ENCODE data around the gene ADAMTSL1.

The ADAMTSL1 gene

DNA sequence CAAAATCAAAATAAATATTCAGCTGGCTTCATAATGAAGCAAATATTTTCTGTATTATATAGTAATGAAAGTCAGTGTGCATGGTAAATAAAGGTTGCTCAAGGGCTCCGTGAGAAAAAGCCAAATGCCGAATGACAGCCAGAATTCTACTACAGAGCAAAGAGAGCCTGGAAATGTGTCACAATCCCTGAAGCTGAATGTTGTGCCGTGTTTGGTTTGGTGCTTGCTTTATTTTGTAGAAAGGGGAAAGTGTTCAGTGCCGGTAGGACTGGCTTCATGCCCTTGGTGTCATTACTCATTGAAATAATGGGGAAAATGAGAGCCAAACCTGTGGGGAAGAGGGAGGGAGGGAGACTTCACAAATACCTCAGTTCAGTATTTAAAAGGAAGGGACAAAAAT lies 26.8 kb upstream of the ADAMTSL1 start:
- no peak for ATAC-seq (replicated peaks; ENCODE audit: extremely low read depth, poor library complexity, severe bottlenecking)
- no peaks in the 10 kb centered on the region for H3K9me3 Mint-ChIP-seq
- no peaks in the 10 kb centered on the region for H3K4me1 Mint-ChIP-seq
- no peaks in the 10 kb centered on the region for H3K36me3 Mint-ChIP-seq (ENCODE audit: insufficient read depth)
- DNase-seq (ENCODE audit: low spot score in 2 of 2), result no peak
- H3K27me3 Mint-ChIP-seq, result no peaks in the 10 kb centered on the region
- H3K27ac Mint-ChIP-seq (ENCODE audit: low read depth), result no peak overlapping the region
- no peak overlapping the region for H3K4me3 Mint-ChIP-seq

DNA sequence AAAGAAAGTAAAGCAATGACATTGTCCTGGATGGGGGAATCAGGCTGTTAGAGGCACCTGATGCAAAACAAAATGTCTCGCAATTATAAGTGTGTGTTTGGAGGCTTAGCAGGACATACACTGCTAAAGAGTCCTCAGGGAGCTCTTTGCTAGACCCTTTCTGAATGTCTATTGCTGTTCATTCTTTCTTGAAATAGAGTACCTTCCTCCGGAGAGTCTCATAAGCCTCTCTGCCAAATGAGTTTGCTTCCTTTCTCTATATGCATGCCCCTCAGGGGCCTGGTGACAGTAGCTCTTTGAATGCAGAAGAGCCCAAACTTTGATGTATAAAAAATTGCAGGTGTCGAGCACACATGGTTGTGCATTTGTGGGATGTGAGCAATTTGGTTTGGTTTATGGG lies 26.4 kb upstream of the ADAMTSL1 start:
- Mint-ChIP-seq H3K4me3 (no peak overlapping the region), H3K27ac (ENCODE audit: low read depth) (no peak overlapping the region), H3K9me3 (no peaks in the 10 kb centered on the region), H3K4me1 (no peaks in the 10 kb centered on the region), H3K27me3 (no peaks in the 10 kb centered on the region), H3K36me3 (ENCODE audit: insufficient read depth) (no peaks in the 10 kb centered on the region)
- DNase-seq (ENCODE audit: low spot score in 2 of 2), result no peak
- ATAC-seq (replicated peaks; ENCODE audit: extremely low read depth, poor library complexity, severe bottlenecking), result no peak

DNA sequence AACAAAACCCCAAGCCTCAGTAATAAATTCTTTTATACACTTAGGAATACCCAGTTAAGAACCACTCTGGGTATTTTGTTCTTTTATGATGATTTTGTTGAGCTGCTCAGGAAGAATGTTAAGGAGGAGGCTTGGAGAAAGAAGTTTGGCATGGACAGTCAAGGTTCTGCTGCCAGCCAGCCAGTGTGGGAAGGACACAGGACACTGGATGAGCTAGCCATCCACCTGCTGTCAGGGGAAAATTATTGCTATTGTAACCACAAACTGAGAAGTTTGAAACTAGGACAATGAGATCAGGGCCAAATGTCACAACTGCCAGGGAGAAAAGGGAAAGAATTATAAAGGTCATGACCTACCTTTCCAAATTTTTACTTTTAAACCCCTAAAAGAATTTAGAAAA lies 25.9 kb upstream of the ADAMTSL1 start:
- Mint-ChIP-seq H3K9me3 (no peaks in the 10 kb centered on the region), H3K36me3 (ENCODE audit: insufficient read depth) (no peaks in the 10 kb centered on the region), H3K27ac (ENCODE audit: low read depth) (no peak overlapping the region), H3K4me3 (no peak overlapping the region), H3K4me1 (no peaks in the 10 kb centered on the region), H3K27me3 (no peaks in the 10 kb centered on the region)
- ATAC-seq (replicated peaks; ENCODE audit: extremely low read depth, poor library complexity, severe bottlenecking), result no peak
- no peak for DNase-seq (ENCODE audit: low spot score in 2 of 2)

DNA sequence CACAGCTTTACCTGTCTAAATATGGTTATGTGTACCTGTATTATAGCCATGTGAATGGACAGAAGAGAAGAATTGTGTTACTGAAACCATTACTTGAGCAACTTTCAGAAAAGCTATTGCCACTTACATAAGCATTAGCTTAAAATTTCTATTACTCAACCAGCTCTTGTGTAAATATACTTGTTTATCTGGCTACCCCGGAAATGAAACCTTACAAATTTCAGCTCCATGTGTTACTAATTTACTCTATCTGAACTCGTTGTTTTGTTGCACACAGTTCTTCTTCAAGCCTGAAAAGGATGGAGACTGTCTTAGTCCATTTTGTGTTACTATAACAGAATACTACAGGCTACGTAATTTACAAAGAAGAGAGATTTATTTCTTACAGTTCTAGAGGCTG lies 22.5 kb upstream of the ADAMTSL1 start:
- H3K9me3 Mint-ChIP-seq, result no peaks in the 10 kb centered on the region
- ATAC-seq (replicated peaks; ENCODE audit: extremely low read depth, poor library complexity, severe bottlenecking), result no peak
- DNase-seq (ENCODE audit: low spot score in 2 of 2), result no peak
- H3K27ac Mint-ChIP-seq (ENCODE audit: low read depth), result no peak overlapping the region
- no peak overlapping the region for H3K4me3 Mint-ChIP-seq
- H3K4me1 Mint-ChIP-seq, result no peaks in the 10 kb centered on the region
- no peaks in the 10 kb centered on the region for H3K36me3 Mint-ChIP-seq (ENCODE audit: insufficient read depth)
- H3K27me3 Mint-ChIP-seq, result no peaks in the 10 kb centered on the region

DNA sequence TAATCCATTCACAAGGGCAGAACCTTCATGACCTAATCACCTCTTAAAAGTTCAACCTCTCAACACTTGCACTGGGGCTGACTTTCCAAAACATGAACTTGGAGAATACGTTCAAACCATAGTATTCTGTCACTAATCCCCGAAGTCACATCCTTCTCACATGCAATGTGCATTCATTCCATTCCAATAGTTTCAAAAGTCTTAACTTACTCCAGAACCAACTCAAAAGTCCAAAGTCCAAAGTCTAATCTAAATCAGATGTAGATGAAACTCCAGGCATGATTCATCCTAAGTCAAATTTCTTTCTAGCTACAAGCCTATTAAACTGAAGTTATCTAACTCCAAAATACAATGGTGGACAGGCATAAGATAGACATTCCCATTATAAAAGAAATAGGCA lies 21.7 kb upstream of the ADAMTSL1 start:
- Mint-ChIP-seq H3K4me1 (no peaks in the 10 kb centered on the region), H3K27ac (ENCODE audit: low read depth) (no peak overlapping the region), H3K4me3 (no peak overlapping the region), H3K27me3 (no peaks in the 10 kb centered on the region), H3K9me3 (no peaks in the 10 kb centered on the region), H3K36me3 (ENCODE audit: insufficient read depth) (no peaks in the 10 kb centered on the region)
- ATAC-seq (replicated peaks; ENCODE audit: extremely low read depth, poor library complexity, severe bottlenecking), result no peak
- DNase-seq (ENCODE audit: low spot score in 2 of 2), result no peak

DNA sequence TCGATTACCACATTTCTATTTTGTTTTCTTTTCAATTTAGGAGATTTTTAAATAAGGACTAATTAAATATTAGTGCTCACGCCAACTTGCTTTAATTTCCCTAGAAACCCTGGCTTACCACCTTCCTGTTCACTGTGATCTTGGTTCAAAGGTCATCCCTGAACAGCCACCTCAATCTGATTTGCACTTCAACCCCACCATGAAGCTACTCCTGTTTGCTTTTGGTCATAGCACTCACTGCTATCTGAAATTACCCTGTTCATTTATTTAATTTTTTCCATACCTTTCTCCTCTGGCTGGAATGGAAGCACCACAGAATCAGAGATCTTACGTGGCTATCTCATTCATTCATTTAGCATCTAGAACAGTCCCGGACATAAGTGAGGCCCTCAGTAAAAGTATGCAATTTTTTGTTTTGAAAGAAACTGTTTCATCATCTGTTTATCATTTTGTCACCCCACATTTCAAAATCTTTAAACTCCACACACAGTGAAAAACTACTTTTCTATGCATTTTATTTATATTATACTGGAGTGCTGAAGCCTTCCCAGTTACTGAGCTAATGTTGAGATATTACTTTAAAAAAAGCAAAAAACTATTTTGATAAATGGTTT lies 17.2 kb upstream of the ADAMTSL1 start:
- no peaks in the 10 kb centered on the region for H3K9me3 Mint-ChIP-seq
- no peak for ATAC-seq (replicated peaks; ENCODE audit: extremely low read depth, poor library complexity, severe bottlenecking)
- no peak overlapping the region for H3K27ac Mint-ChIP-seq (ENCODE audit: low read depth)
- no peaks in the 10 kb centered on the region for H3K4me1 Mint-ChIP-seq
- no peak for DNase-seq (ENCODE audit: low spot score in 2 of 2)
- H3K4me3 Mint-ChIP-seq, result no peak overlapping the region
- no peaks in the 10 kb centered on the region for H3K36me3 Mint-ChIP-seq (ENCODE audit: insufficient read depth)
- H3K27me3 Mint-ChIP-seq, result no peaks in the 10 kb centered on the region

DNA sequence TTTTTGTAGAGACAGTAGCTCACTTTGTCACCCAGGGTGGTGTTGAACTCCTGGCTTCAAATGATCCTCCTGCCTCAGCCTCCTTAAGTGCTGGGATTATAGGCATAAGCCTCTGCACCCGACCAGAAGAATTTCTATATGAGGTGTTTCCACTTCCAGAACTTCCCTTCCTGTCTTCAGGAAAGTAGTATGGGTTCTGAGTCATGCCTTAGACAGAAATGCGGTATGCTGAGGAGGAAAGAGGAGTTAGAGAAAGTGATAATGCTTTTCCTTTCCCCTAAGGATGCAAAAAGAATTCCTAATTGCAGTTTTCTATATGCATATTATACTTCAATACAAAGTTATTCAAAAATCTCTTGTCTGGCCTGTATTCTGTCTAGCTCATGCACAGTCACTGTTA lies 16.4 kb upstream of the ADAMTSL1 start:
- H3K4me1 Mint-ChIP-seq, result no peaks in the 10 kb centered on the region
- no peaks in the 10 kb centered on the region for H3K27me3 Mint-ChIP-seq
- H3K9me3 Mint-ChIP-seq, result no peaks in the 10 kb centered on the region
- no peak overlapping the region for H3K4me3 Mint-ChIP-seq
- H3K27ac Mint-ChIP-seq (ENCODE audit: low read depth), result no peak overlapping the region
- DNase-seq (ENCODE audit: low spot score in 2 of 2), result no peak
- H3K36me3 Mint-ChIP-seq (ENCODE audit: insufficient read depth), result no peaks in the 10 kb centered on the region
- no peak for ATAC-seq (replicated peaks; ENCODE audit: extremely low read depth, poor library complexity, severe bottlenecking)

DNA sequence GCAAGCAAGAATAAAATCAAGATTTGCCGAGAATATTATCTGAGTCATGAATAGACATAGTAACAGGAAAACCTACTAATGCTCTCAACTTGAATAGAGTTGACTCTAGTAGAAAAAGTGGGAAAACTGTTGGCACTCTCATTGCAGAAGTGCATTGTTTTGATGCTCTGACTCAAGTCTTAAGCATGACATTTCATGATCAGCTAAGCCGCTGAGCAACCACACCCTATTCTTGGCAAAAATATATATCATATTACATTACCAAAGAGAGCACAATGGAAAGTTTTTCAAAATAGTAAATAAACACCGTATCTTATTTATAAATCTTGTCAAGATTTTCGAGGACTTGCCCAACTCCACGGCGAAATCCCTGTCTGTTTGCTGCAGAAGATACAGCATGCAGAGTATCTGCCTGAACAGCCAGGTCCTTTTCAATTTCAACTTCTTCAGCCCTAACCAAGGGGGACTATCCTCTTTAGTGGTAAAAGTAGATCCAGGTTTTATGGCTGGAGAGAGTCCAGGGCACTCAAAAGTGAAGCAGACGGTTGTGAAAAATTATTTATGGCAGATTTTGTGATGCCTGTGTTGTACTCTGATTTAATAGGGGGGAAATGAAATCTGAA lies 13.9 kb upstream of the ADAMTSL1 start:
- no peak for DNase-seq (ENCODE audit: low spot score in 2 of 2)
- no peaks in the 10 kb centered on the region for H3K36me3 Mint-ChIP-seq (ENCODE audit: insufficient read depth)
- H3K4me1 Mint-ChIP-seq, result no peaks in the 10 kb centered on the region
- no peaks in the 10 kb centered on the region for H3K9me3 Mint-ChIP-seq
- no peak overlapping the region for H3K4me3 Mint-ChIP-seq
- ATAC-seq (replicated peaks; ENCODE audit: extremely low read depth, poor library complexity, severe bottlenecking), result no peak
- no peak overlapping the region for H3K27ac Mint-ChIP-seq (ENCODE audit: low read depth)
- no peaks in the 10 kb centered on the region for H3K27me3 Mint-ChIP-seq

DNA sequence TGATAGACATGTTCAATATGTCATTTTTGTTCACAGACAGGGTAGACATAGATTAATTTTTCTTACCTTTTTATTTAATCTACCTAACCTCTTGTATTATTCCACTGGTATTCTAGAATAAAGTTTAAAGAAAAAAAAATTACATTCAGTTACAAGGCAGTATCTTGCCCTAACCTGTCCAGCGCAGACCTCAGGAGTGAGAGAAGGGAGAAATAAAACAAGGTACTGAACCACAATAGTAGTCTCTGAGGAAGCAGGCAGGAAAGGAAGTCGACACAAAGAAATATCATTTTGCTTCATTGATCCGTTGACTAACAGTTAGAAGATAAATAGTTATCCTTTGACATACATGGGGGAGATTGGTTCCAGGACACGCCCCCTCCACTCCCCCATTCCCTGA lies 12.5 kb upstream of the ADAMTSL1 start:
- no peak overlapping the region for H3K4me3 Mint-ChIP-seq

DNA sequence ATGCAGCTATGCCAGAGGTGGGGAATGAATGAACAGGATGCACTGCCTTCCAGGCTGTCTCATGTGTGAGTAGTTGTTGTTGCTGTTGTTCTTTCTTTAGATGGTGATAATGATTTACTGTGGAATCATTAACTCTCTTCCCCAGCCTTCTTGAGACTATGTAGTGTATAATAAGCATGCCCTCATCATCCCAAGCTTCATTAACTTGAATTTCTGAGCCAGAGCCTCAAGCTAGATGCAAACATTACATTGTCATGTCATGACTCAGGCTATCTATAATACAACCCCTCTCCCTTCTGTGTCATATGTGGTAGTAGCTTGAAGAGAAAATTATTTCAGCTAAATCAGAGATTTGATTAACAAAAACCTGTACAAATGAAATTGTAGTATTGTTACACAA lies 10.0 kb upstream of the ADAMTSL1 start:
- H3K36me3 Mint-ChIP-seq (ENCODE audit: insufficient read depth), result no peaks in the 10 kb centered on the region
- H3K4me3 Mint-ChIP-seq, result no peak overlapping the region
- H3K27ac Mint-ChIP-seq (ENCODE audit: low read depth), result no peak overlapping the region
- no peaks in the 10 kb centered on the region for H3K27me3 Mint-ChIP-seq
- H3K9me3 Mint-ChIP-seq, result no peaks in the 10 kb centered on the region
- H3K4me1 Mint-ChIP-seq, result no peaks in the 10 kb centered on the region
- no peak for ATAC-seq (replicated peaks; ENCODE audit: extremely low read depth, poor library complexity, severe bottlenecking)
- no peak for DNase-seq (ENCODE audit: low spot score in 2 of 2)

More for the DNA sequence above, 12.5 kb upstream of the ADAMTSL1 start:
- H3K9me3 Mint-ChIP-seq, result no peaks in the 10 kb centered on the region
- H3K36me3 Mint-ChIP-seq (ENCODE audit: insufficient read depth), result no peaks in the 10 kb centered on the region
- DNase-seq (ENCODE audit: low spot score in 2 of 2) (no peak), ATAC-seq (replicated peaks; ENCODE audit: extremely low read depth, poor library complexity, severe bottlenecking) (no peak)
- no peaks in the 10 kb centered on the region for H3K4me1 Mint-ChIP-seq
- H3K27me3 Mint-ChIP-seq, result no peaks in the 10 kb centered on the region
- no peak overlapping the region for H3K27ac Mint-ChIP-seq (ENCODE audit: low read depth)

DNA sequence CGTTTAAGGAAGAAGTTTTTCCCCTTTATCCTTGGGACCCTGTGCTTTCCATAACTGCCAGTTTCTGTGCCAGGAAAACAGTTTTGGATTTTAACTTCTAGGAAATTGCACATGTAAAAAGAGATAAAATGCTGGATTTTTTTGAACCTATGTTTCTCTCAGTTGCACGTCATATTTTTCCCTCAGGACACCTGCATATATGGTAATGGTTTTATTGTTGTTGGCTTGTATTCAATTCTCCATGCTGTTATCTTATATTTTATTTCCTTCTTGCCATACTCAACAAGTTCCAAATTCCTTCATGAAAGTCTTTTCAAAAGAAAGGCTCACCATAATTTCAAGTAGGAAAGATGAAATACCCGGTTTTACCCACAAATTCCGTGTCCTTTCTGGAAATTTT lies 7.9 kb upstream of the ADAMTSL1 start:
- no peaks in the 10 kb centered on the region for H3K27me3 Mint-ChIP-seq
- no peaks in the 10 kb centered on the region for H3K36me3 Mint-ChIP-seq (ENCODE audit: insufficient read depth)
- H3K9me3 Mint-ChIP-seq, result no peaks in the 10 kb centered on the region
- no peak overlapping the region for H3K4me3 Mint-ChIP-seq
- no peak overlapping the region for H3K27ac Mint-ChIP-seq (ENCODE audit: low read depth)
- DNase-seq (ENCODE audit: low spot score in 2 of 2), result no peak
- ATAC-seq (replicated peaks; ENCODE audit: extremely low read depth, poor library complexity, severe bottlenecking), result no peak
- H3K4me1 Mint-ChIP-seq, result no peaks in the 10 kb centered on the region

DNA sequence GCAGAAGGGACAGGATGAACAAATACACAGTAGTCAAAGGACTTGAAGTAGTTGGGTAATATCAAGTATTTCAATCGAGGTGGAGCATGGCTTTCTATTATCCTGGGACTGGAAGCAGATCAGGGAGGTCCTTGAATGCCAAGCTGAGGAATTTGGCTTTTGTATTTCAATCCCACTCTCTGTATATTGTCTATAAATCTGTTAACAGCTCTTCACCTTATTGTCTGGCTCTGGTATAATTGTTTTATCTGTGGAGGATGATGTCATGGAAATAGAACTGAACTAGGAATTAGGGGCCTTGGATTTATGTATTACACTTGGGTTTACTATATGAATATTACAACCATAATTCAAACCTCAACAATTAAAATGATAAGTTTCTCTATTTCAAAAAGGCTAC lies 6.3 kb upstream of the ADAMTSL1 start:
- Mint-ChIP-seq H3K9me3 (no peaks in the 10 kb centered on the region), H3K36me3 (ENCODE audit: insufficient read depth) (no peaks in the 10 kb centered on the region), H3K27ac (ENCODE audit: low read depth) (no peak overlapping the region), H3K4me3 (no peak overlapping the region), H3K4me1 (no peaks in the 10 kb centered on the region), H3K27me3 (no peaks in the 10 kb centered on the region)
- DNase-seq (ENCODE audit: low spot score in 2 of 2), result no peak
- no peak for ATAC-seq (replicated peaks; ENCODE audit: extremely low read depth, poor library complexity, severe bottlenecking)

DNA sequence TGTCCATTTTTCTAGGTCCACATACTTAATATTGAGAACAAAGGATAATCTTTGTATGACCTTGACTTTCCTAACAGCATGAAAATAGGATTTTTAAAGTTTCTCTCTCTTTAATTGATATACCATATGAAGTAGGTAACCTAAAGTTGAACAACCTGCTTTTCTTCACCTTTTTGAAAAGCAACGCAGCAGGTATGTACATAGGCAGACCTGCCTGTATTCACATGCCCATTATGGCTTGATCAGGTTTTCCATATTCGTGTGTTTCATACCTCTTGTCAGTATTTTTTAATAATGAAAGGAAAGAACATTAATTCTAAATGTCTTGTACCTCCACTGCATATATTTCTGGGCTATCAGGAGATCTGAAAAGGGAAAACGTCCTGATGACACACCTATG lies 1.5 kb upstream of the ADAMTSL1 start:
- no peak overlapping the region for H3K4me3 Mint-ChIP-seq
- no peak for ATAC-seq (replicated peaks; ENCODE audit: extremely low read depth, poor library complexity, severe bottlenecking)

More for the DNA sequence above, 1.5 kb upstream of the ADAMTSL1 start:
- DNase-seq (ENCODE audit: low spot score in 2 of 2), result no peak
- H3K27me3 Mint-ChIP-seq, result no peaks in the 10 kb centered on the region
- no peak overlapping the region for H3K27ac Mint-ChIP-seq (ENCODE audit: low read depth)
- no peaks in the 10 kb centered on the region for H3K9me3 Mint-ChIP-seq
- H3K36me3 Mint-ChIP-seq (ENCODE audit: insufficient read depth), result no peaks in the 10 kb centered on the region
- H3K4me1 Mint-ChIP-seq, result no peaks in the 10 kb centered on the region
